Measurements from ENCODE around the gene COMMD1.

Gene COMMD1

GRCh38 chr2:61970807-61971556 is 65.5 kb downstream of the COMMD1 start:
- DNase-seq (ENCODE audit: extremely low read depth, low read depth) = no peak
- no peak for TF ChIP-seq CTCF (IDR thresholded peaks at IDR 0.05; ENCODE audit: low read depth, low read length)

- no peak for DNase-seq (ENCODE audit: extremely low read depth, low read depth)
- TF ChIP-seq CTCF (IDR thresholded peaks at IDR 0.05; ENCODE audit: low read depth, low read length) = no peak
Measured at GRCh38 chr2:61978522-61978921, 73.0 kb downstream of the COMMD1 start.

GRCh38 chr2:61980758-61981157 is 75.3 kb downstream of the COMMD1 start:
- DNase-seq (ENCODE audit: extremely low read depth, low read depth) = no peak
- TF ChIP-seq CTCF (IDR thresholded peaks at IDR 0.05; ENCODE audit: low read depth, low read length) = no peak

GRCh38 chr2:61984682-61985081 is 79.2 kb downstream of the COMMD1 start:
- no peak for DNase-seq (ENCODE audit: extremely low read depth, low read depth)
- no peak for TF ChIP-seq CTCF (IDR thresholded peaks at IDR 0.05; ENCODE audit: low read depth, low read length)

- DNase-seq (ENCODE audit: extremely low read depth, low read depth) = no peak
- TF ChIP-seq CTCF (IDR thresholded peaks at IDR 0.05; ENCODE audit: low read depth, low read length) = no peak
Measured at GRCh38 chr2:61988462-61989366, 83.2 kb downstream of the COMMD1 start.

GRCh38 chr2:61993422-61994024 is 88.0 kb downstream of the COMMD1 start:
- peak; percentile 69 for TF ChIP-seq CTCF (IDR thresholded peaks at IDR 0.05; ENCODE audit: low read depth, low read length)
- DNase-seq (ENCODE audit: extremely low read depth, low read depth) = no peak

GRCh38 chr2:61994531-61994930 is 89.1 kb downstream of the COMMD1 start:
- DNase-seq (ENCODE audit: extremely low read depth, low read depth) = no peak
- TF ChIP-seq CTCF (IDR thresholded peaks at IDR 0.05; ENCODE audit: low read depth, low read length) = no peak

Data from AG09319 (cell line).